Measurements from ENCODE around the gene FLCN. TPM values are rescaled to one million over a fixed set of nuclear protein-coding genes. Genes with fewer than 3 reads are reported as not detected.

The FLCN gene
- polyA plus RNA-seq, 1 donor from 2014 or later: 34.0 TPM

GRCh38 chr17:17172990-17173389, 64.0 kb downstream of the FLCN start:
- H3K9ac ChIP-seq (ENCODE audit: low read length): no peak overlapping the region
- no peak overlapping the region for H3K4me3 ChIP-seq (ENCODE audit: low read length)
- H3K27ac ChIP-seq (ENCODE audit: low read length): no peak overlapping the region
- no peaks in the 10 kb centered on the region for H4K20me1 ChIP-seq (ENCODE audit: insufficient read depth)
- no peaks in the 10 kb centered on the region for H3K27me3 ChIP-seq (ENCODE audit: insufficient read depth, low read depth, low read length)
- H3K79me2 ChIP-seq (replicated peaks; ENCODE audit: insufficient read depth, low read length): no peaks in the 10 kb centered on the region
- H3K9me3 ChIP-seq (ENCODE audit: low read length): no peaks in the 10 kb centered on the region
- no peaks in the 10 kb centered on the region for H3F3A ChIP-seq (ENCODE audit: insufficient read depth, low read length, poor library complexity, severe bottlenecking)
- no peak overlapping the region for H2AFZ ChIP-seq (ENCODE audit: low read depth, low read length)
- no peaks in the 10 kb centered on the region for H3K36me3 ChIP-seq (ENCODE audit: insufficient read depth, low read length)
- H3K9me2 ChIP-seq (ENCODE audit: insufficient read depth, low read length): no peaks in the 10 kb centered on the region
- TF ChIP-seq POLR2AphosphoS5 (IDR thresholded peaks at IDR 0.05): no peak
- H3K4me2 ChIP-seq (ENCODE audit: low read length): no peak overlapping the region

- no peak overlapping the region for H3K9ac ChIP-seq (ENCODE audit: low read length)
- H3K27ac ChIP-seq (ENCODE audit: low read length): no peak overlapping the region
Measured at GRCh38 chr17:17172001-17172939, 64.7 kb downstream of the FLCN start.

More at GRCh38 chr17:17172001-17172939, 64.7 kb downstream of the FLCN start:
- Histone ChIP-seq H3F3A (ENCODE audit: insufficient read depth, low read length, poor library complexity, severe bottlenecking) (no peaks in the 10 kb centered on the region), H3K4me3 (ENCODE audit: low read length) (no peak overlapping the region), H2AFZ (ENCODE audit: low read depth, low read length) (no peak overlapping the region), H3K9me3 (ENCODE audit: low read length) (no peaks in the 10 kb centered on the region), H3K27me3 (ENCODE audit: insufficient read depth, low read depth, low read length) (no peaks in the 10 kb centered on the region), H3K4me2 (ENCODE audit: low read length) (no peak overlapping the region), H3K36me3 (ENCODE audit: insufficient read depth, low read length) (no peaks in the 10 kb centered on the region), H3K79me2 (replicated peaks; ENCODE audit: insufficient read depth, low read length) (no peaks in the 10 kb centered on the region), H3K9me2 (ENCODE audit: insufficient read depth, low read length) (no peaks in the 10 kb centered on the region), H4K20me1 (ENCODE audit: insufficient read depth) (no peaks in the 10 kb centered on the region)
- TF ChIP-seq CTCF (IDR thresholded peaks at IDR 0.05; ENCODE audit: poor library complexity, severe bottlenecking) (no peak), TAF1 (IDR thresholded peaks at IDR 0.05; ENCODE audit: low read depth) (no peak), RAD21 (conservative IDR thresholded peaks at IDR 0.05) (no peak), EP300 (conservative IDR thresholded peaks at IDR 0.05; ENCODE audit: poor library complexity, severe bottlenecking) (no peak), REST (IDR thresholded peaks at IDR 0.05; ENCODE audit: borderline replicate concordance) (no peak), SMC3 (conservative IDR thresholded peaks at IDR 0.05; ENCODE audit: poor library complexity) (no peak), MXI1 (conservative IDR thresholded peaks at IDR 0.05; ENCODE audit: poor library complexity, severe bottlenecking) (no peak), POLR2AphosphoS5 (IDR thresholded peaks at IDR 0.05) (no peak), EZH2 (IDR thresholded peaks at IDR 0.05; ENCODE audit: borderline replicate concordance, insufficient read depth, low read length, poor library complexity, severe bottlenecking) (no peak)

All from neural cell (in vitro differentiated cells).